Colonic mucosa (tissue), 4 donors: Measurements from ENCODE around the gene APOB. TPM values are rescaled to one million over a fixed set of nuclear protein-coding genes. Genes with fewer than 3 reads are reported as not detected.

Source experiments
- DNase-seq: peaks from one replicate; pipeline ENCODE4 v3.0.0-alpha.2; 2020
- H3K27ac ChIP-seq: fragments of 200-600 bp; one replicate; pipeline ENCODE4 v1.8.0; 2021
- H3K27me3 ChIP-seq: fragments of 200-600 bp; one replicate; pipeline ENCODE4 v1.8.0; 2021
- H3K36me3 ChIP-seq: fragments of 200-600 bp; one replicate; pipeline ENCODE4 v1.8.0; 2021
- H3K4me1 ChIP-seq: fragments of 200-600 bp; one replicate; pipeline ENCODE4 v1.8.0; 2021; ENCODE audit warnings: mild to moderate bottlenecking
- H3K4me3 ChIP-seq: fragments of 200-600 bp; one replicate; pipeline ENCODE4 v1.8.0; 2021
- H3K9ac ChIP-seq, 2 donors: one replicate each; pipeline ENCODE4 v1.7.0; 2013; ENCODE audit warnings: control low read depth in 2 of 2, low read depth in 2 of 2, low read length in 2 of 2
- H3K9me3 ChIP-seq: fragments of 200-600 bp; one replicate; pipeline ENCODE4 v1.8.0; 2021
- CTCF ChIP-seq: fragments of 200-600 bp; IDR thresholded peaks from one replicate; pipeline ENCODE4 v1.8.0; 2022; ENCODE audit warnings: antibody characterized with exemption, mild to moderate bottlenecking
- intact Hi-C: fragments of 100-400 bp; cut with DNase I; formaldehyde crosslinking; loops from one replicate; pipeline ENCODE4 v1.14.1; 2022
- total RNA-seq, 2 donors: library from RNA; stranded (reverse); fragmentation: NEBNext Ultra II Directional in 1 of 2; extraction: Animal tissue kit (Norgen Biotek cat#: 25700) in 1 of 2; gene quantifications; one replicate each; pipeline ENCODE4 v1.2.1, GENCODE V29; 2021
- donor health status: healthy.
- donor health status: DM: no; HTN: no; CAD: no.
- donor health status: DM: no; HTN: no; CAD: no.

APOB gene
- total RNA-seq, 2 donors from 2014 or later, result 1.0 to 3.3 TPM

GRCh38 chr2:20984408-20984807 is 59.5 kb downstream of the APOB start:
- no peak for TF ChIP-seq CTCF
- Histone ChIP-seq H3K27ac (no peak overlapping the region), H3K4me3 (no peak overlapping the region), H3K9me3 (no peaks in the 10 kb centered on the region), H3K9ac (no peak overlapping the region), H3K4me1 (no peaks in the 10 kb centered on the region), H3K27me3 (no peaks in the 10 kb centered on the region), H3K36me3 (no peaks in the 10 kb centered on the region)
- no peak for DNase-seq
- intact Hi-C loops, result no loop called here

DNA sequence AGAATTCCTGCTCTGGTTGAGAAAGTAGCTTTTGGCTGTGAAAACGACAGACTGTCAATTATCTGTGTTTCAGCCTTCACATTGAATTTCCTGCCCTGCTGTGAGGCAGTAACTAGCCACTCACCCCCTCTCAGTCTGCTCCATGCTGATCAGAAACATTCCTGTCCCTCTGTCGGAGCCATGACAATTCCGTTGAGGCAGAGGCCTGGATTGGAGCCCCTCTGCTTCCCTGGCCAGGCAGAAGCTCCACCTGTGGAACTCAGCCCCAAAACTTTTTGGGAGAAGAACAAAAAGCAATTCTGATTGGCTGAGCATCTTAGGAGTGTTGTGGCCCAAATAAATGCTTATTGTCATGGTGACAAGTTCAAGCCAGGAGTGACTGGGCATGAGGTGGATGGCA is 60.0 kb downstream of the APOB start:
- no peak for DNase-seq
- no peak for TF ChIP-seq CTCF
- no peak overlapping the region for H3K4me3 ChIP-seq
- intact Hi-C loops, result no loop called here
- no peaks in the 10 kb centered on the region for H3K4me1 ChIP-seq
- no peak overlapping the region for H3K9ac ChIP-seq
- no peaks in the 10 kb centered on the region for H3K9me3 ChIP-seq
- no peak overlapping the region for H3K27ac ChIP-seq
- no peaks in the 10 kb centered on the region for H3K36me3 ChIP-seq
- no peaks in the 10 kb centered on the region for H3K27me3 ChIP-seq

DNA sequence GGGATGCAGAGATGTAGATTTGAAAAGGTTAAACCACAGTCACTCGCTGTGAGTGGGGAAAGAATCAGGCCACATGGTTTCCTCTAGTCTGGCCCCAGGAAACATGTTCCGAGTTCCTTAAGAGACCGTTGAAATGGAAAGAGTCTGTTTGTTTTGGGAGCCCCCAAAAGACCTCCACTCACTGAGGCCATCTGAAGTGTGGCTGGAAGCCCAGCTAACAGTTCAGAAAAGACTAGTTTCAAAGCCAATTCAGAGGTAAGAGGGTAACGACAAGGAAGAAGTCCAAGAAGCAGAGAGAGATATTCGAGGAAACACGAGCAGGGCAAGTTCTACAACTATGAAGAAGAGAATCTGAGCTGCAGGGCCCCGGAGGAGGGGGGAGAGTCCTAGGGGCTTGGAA is 61.0 kb downstream of the APOB start:
- H3K9me3 ChIP-seq, result no peaks in the 10 kb centered on the region
- no peak overlapping the region for H3K9ac ChIP-seq
- no peak overlapping the region for H3K4me3 ChIP-seq
- no peak for TF ChIP-seq CTCF
- intact Hi-C loops, result no loop called here
- H3K36me3 ChIP-seq, result no peaks in the 10 kb centered on the region
- no peak overlapping the region for H3K27ac ChIP-seq
- DNase-seq, result no peak
- no peaks in the 10 kb centered on the region for H3K27me3 ChIP-seq
- no peaks in the 10 kb centered on the region for H3K4me1 ChIP-seq

GRCh38 chr2:20977520-20978180 is 66.2 kb downstream of the APOB start:
- Histone ChIP-seq H3K36me3 (no peaks in the 10 kb centered on the region), H3K4me3 (no peak overlapping the region), H3K27ac (no peak overlapping the region), H3K27me3 (no peaks in the 10 kb centered on the region), H3K9ac (no peak overlapping the region), H3K4me1 (no peaks in the 10 kb centered on the region), H3K9me3 (no peaks in the 10 kb centered on the region)
- DNase-seq, result no peak
- intact Hi-C loops, result no loop called here
- TF ChIP-seq CTCF, result no peak

DNA sequence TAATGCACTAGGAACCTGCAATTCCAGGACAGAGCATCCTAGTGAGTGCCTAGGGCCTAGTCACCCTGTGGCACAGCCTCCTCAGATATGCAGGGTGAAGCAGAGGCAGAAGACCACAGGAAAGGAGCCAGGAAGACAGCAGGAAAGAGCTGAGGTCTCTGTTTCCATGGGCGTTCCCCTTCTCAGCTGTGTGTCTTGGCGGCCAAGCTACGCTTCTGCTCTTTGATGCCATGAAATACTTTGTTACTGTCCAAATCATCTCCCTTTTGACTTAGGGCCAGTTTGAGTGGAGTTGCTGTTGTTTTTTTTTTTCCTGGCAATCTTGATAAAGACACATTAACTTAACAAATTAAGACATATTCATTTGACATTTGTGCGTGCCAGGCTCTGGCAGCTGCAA is 67.3 kb downstream of the APOB start:
- no peak overlapping the region for H3K4me3 ChIP-seq
- H3K9me3 ChIP-seq, result no peaks in the 10 kb centered on the region
- no peak overlapping the region for H3K9ac ChIP-seq
- intact Hi-C loops, result no loop called here
- no peaks in the 10 kb centered on the region for H3K36me3 ChIP-seq
- TF ChIP-seq CTCF, result no peak
- no peaks in the 10 kb centered on the region for H3K27me3 ChIP-seq
- no peaks in the 10 kb centered on the region for H3K4me1 ChIP-seq
- no peak for DNase-seq
- no peak overlapping the region for H3K27ac ChIP-seq
